ENCODE results near the gene MEGF11. TPM values are rescaled to one million over a fixed set of nuclear protein-coding genes. Genes with fewer than 3 reads are reported as not detected.
A peak's percentile ranks its signal among the peaks of the same experiment; 100 is the strongest.

The MEGF11 gene
- total RNA-seq, 3 donors from 2014 or later (not counting 1 experiment from before 2014, with no cell fraction given) = not detected

GRCh38 chr15:65942436-65942835, 311.1 kb downstream of the MEGF11 start:
- Mint-ChIP-seq H3K27ac (no peak overlapping the region), H3K36me3 (no peaks in the 10 kb centered on the region), H3K9me3 (no peaks in the 10 kb centered on the region), H3K4me3 (no peak overlapping the region), H3K4me1 (no peaks in the 10 kb centered on the region), H3K27me3 (ENCODE audit: low read depth in 2 of 2) (peaks cover 0 to 7% of the 10 kb centered on the region in 2 donors)
- intact Hi-C loops (cut with micrococcal nuclease) = no loop called here
- Histone ChIP-seq H3K9me3 (ENCODE audit: control insufficient read depth, insufficient read depth, low read length) (no peaks in the 10 kb centered on the region), H3K27me3 (ENCODE audit: control insufficient read depth, insufficient read depth, low read length) (no peaks in the 10 kb centered on the region), H3K4me3 (ENCODE audit: low read length) (no peak overlapping the region), H3K4me1 (ENCODE audit: control insufficient read depth, insufficient read depth, low read length) (no peaks in the 10 kb centered on the region), H3K27ac (ENCODE audit: low read length) (no peak overlapping the region), H3K36me3 (ENCODE audit: control insufficient read depth, insufficient read depth, low read length) (no peaks in the 10 kb centered on the region)
- ATAC-seq (no peak), DNase-seq (peak in 1 of 2 donors; percentile 6)
- WGBS (ENCODE audit: insufficient coverage) = 49% methylated on average over 4 of the region's 4 CpGs
- TF ChIP-seq CTCF (IDR thresholded peaks at IDR 0.05) = no peak

GRCh38 chr15:65940618-65940909, 313.0 kb downstream of the MEGF11 start:
- Histone ChIP-seq H3K9me3 (ENCODE audit: control insufficient read depth, insufficient read depth, low read length) (no peaks in the 10 kb centered on the region), H3K27ac (ENCODE audit: low read length) (no peak overlapping the region), H3K4me3 (ENCODE audit: low read length) (no peak overlapping the region), H3K36me3 (ENCODE audit: control insufficient read depth, insufficient read depth, low read length) (no peaks in the 10 kb centered on the region), H3K4me1 (ENCODE audit: control insufficient read depth, insufficient read depth, low read length) (no peaks in the 10 kb centered on the region), H3K27me3 (ENCODE audit: control insufficient read depth, insufficient read depth, low read length) (no peaks in the 10 kb centered on the region)
- no peaks in the 10 kb centered on the region for H3K9me3 Mint-ChIP-seq
- DNase-seq (no peak), ATAC-seq (no peak)
- H3K4me1 Mint-ChIP-seq = no peaks in the 10 kb centered on the region
- H3K27ac Mint-ChIP-seq = no peak overlapping the region
- H3K4me3 Mint-ChIP-seq = no peak overlapping the region
- peaks cover 0 to 2% of the 10 kb centered on the region in 2 donors for H3K27me3 Mint-ChIP-seq (ENCODE audit: low read depth in 2 of 2)
- no peaks in the 10 kb centered on the region for H3K36me3 Mint-ChIP-seq
- no peak for TF ChIP-seq CTCF (IDR thresholded peaks at IDR 0.05)
- intact Hi-C loops (cut with micrococcal nuclease) = no loop called here

- Mint-ChIP-seq H3K4me3 (no peak overlapping the region), H3K27me3 (ENCODE audit: low read depth in 2 of 2) (peaks cover 0 to 2% of the 10 kb centered on the region in 2 donors), H3K27ac (no peak overlapping the region), H3K9me3 (no peaks in the 10 kb centered on the region), H3K4me1 (no peaks in the 10 kb centered on the region), H3K36me3 (no peaks in the 10 kb centered on the region)
- 88% methylated on average over 10 of the region's 10 CpGs for WGBS (ENCODE audit: insufficient coverage)
- Histone ChIP-seq H3K27me3 (ENCODE audit: control insufficient read depth, insufficient read depth, low read length) (no peaks in the 10 kb centered on the region), H3K27ac (ENCODE audit: low read length) (no peak overlapping the region), H3K4me1 (ENCODE audit: control insufficient read depth, insufficient read depth, low read length) (no peaks in the 10 kb centered on the region), H3K36me3 (ENCODE audit: control insufficient read depth, insufficient read depth, low read length) (no peaks in the 10 kb centered on the region), H3K9me3 (ENCODE audit: control insufficient read depth, insufficient read depth, low read length) (no peaks in the 10 kb centered on the region), H3K4me3 (ENCODE audit: low read length) (no peak overlapping the region)
- intact Hi-C loops (cut with micrococcal nuclease) = no loop called here
- TF ChIP-seq CTCF (IDR thresholded peaks at IDR 0.05) = no peak
- DNase-seq = no peak
- ATAC-seq = no peak
Measured at GRCh38 chr15:65939901-65940617, 313.5 kb downstream of the MEGF11 start.

GRCh38 chr15:65938604-65939003, 314.9 kb downstream of the MEGF11 start:
- no CpG with 5 or more reads among the region's 4 CpGs for WGBS (ENCODE audit: insufficient coverage)
- H3K9me3 Mint-ChIP-seq = no peaks in the 10 kb centered on the region
- no peaks in the 10 kb centered on the region for H3K4me1 ChIP-seq (ENCODE audit: control insufficient read depth, insufficient read depth, low read length)

More at GRCh38 chr15:65938604-65939003, 314.9 kb downstream of the MEGF11 start:
- ATAC-seq (no peak), DNase-seq (no peak)
- Mint-ChIP-seq H3K4me1 (no peaks in the 10 kb centered on the region), H3K27ac (no peak overlapping the region), H3K36me3 (no peaks in the 10 kb centered on the region), H3K4me3 (no peak overlapping the region), H3K27me3 (ENCODE audit: low read depth in 2 of 2) (peaks cover 0 to 2% of the 10 kb centered on the region in 2 donors)
- no peaks in the 10 kb centered on the region for H3K9me3 ChIP-seq (ENCODE audit: control insufficient read depth, insufficient read depth, low read length)
- H3K4me3 ChIP-seq (ENCODE audit: low read length) = no peak overlapping the region
- no peak overlapping the region for H3K27ac ChIP-seq (ENCODE audit: low read length)
- no peaks in the 10 kb centered on the region for H3K27me3 ChIP-seq (ENCODE audit: control insufficient read depth, insufficient read depth, low read length)
- intact Hi-C loops (cut with micrococcal nuclease) = no loop called here
- TF ChIP-seq CTCF (IDR thresholded peaks at IDR 0.05) = no peak
- no peaks in the 10 kb centered on the region for H3K36me3 ChIP-seq (ENCODE audit: control insufficient read depth, insufficient read depth, low read length)
